SK-N-SH (cell line): ENCODE results near the gene MYO9B. TPM values are rescaled to one million over a fixed set of nuclear protein-coding genes. Genes with fewer than 3 reads are reported as not detected.

ENCODE experiments used
- CTCF ChIA-PET: fragments of 300-600, 350-600 bp; formaldehyde crosslinking; extraction: SDS; loops from one replicate; lab custom pipeline; 2021; lab: Yijun Ruan, JAX
- POLR2A ChIA-PET: fragments of 350-600 bp; sonication (Branson Sonifier 250); formaldehyde crosslinking; extraction: SDS; loops from one replicate; lab custom pipeline; 2020; ENCODE audit warnings: antibody characterized with exemption, inconsistent platforms; lab: Yijun Ruan, JAX
- DNase-seq: peaks from one replicate; pipeline ENCODE4 v3.0.0; 2012
- H2AFZ ChIP-seq: fragments of 200-600 bp; sonication (generic); 2 replicates; pipeline ENCODE4 v1.8.1; 2016; ENCODE audit warnings: antibody characterized with exemption, mild to moderate bottlenecking, low read depth
- H3F3A ChIP-seq: fragments of 200-600 bp; sonication (generic); replicated peaks from 2 replicates; pipeline ENCODE3; 2016; ENCODE audit warnings: antibody characterized with exemption, mild to moderate bottlenecking; ENCODE audit not compliant: insufficient read depth
- H3K27ac ChIP-seq, 2 experiments: fragments of 200-500 bp in 1 of 2; fragments of 200-600 bp in 1 of 2; sonication (Bioruptor generic) in 1 of 2; sonication (generic), shearing (Covaris generic) in 1 of 2; 2 replicates each; pipeline versions ENCODE4 v1.5.1 to v1.6.1; 2014 to 2016; ENCODE audit warnings: low read depth in 2 of 2, inconsistent platforms in 1 of 2, low read length in 1 of 2, mild to moderate bottlenecking in 1 of 2, mixed read lengths in 1 of 2
- H3K27me3 ChIP-seq: fragments of 200-600 bp; sonication (generic), shearing (Covaris generic); 2 replicates; pipeline ENCODE4 v1.6.1; 2016; ENCODE audit warnings: mixed run types; ENCODE audit not compliant: insufficient read depth
- H3K36me3 ChIP-seq, 2 experiments: fragments of 200-500 bp in 1 of 2; fragments of 200-600 bp in 1 of 2; sonication (Bioruptor generic) in 1 of 2; sonication (generic) in 1 of 2; replicated peaks in 1 of 2; 2 replicates each; pipeline versions ENCODE3 to v1.5.1; 2014 to 2016; ENCODE audit warnings: low read length in 1 of 2, mild to moderate bottlenecking in 1 of 2; ENCODE audit not compliant: insufficient read depth in 2 of 2, control insufficient read depth in 1 of 2
- H3K4me1 ChIP-seq, 2 experiments: fragments of 200-500 bp in 1 of 2; fragments of 200-600 bp in 1 of 2; sonication (Bioruptor generic) in 1 of 2; sonication (generic), shearing (Covaris generic) in 1 of 2; 2 replicates each; pipeline versions ENCODE4 v1.5.1 to v1.6.1; 2014 to 2016; ENCODE audit warnings: low read depth in 1 of 2, low read length in 1 of 2, mixed run types in 1 of 2; ENCODE audit not compliant: insufficient read depth in 2 of 2, control insufficient read depth in 1 of 2
- H3K4me2 ChIP-seq: fragments of 200-600 bp; sonication (generic), shearing (Covaris generic); 2 replicates; pipeline ENCODE4 v1.6.1; 2017; ENCODE audit warnings: mixed run types
- H3K4me3 ChIP-seq, 2 experiments: fragments of 200-500 bp in 1 of 2; fragments of 200-600 bp in 1 of 2; sonication (Bioruptor generic) in 1 of 2; sonication (generic), shearing (Covaris generic) in 1 of 2; 2 replicates each; pipeline versions ENCODE4 v1.5.1 to v1.8.1; 2014 to 2016; ENCODE audit warnings: low read depth in 2 of 2, inconsistent platforms in 1 of 2, low read length in 1 of 2, mild to moderate bottlenecking in 1 of 2, mixed read lengths in 1 of 2, moderate library complexity in 1 of 2
- H3K79me2 ChIP-seq: fragments of 200-600 bp; sonication (generic); 2 replicates; pipeline ENCODE4 v1.8.1; 2017; ENCODE audit warnings: mild to moderate bottlenecking; ENCODE audit not compliant: insufficient read depth
- H3K9ac ChIP-seq: fragments of 200-600 bp; sonication (generic); 2 replicates; pipeline ENCODE4 v1.6.1; 2017; ENCODE audit warnings: mixed run types
- H3K9me2 ChIP-seq: fragments of 200-600 bp; sonication (generic); 2 replicates; pipeline ENCODE4 v1.6.1; 2017; ENCODE audit warnings: mixed run types
- H3K9me3 ChIP-seq: fragments of 200-600 bp; sonication (generic); 2 replicates; pipeline ENCODE4 v1.6.1; 2017; ENCODE audit warnings: mixed run types, mild to moderate bottlenecking, moderate library complexity
- H4K20me1 ChIP-seq: fragments of 200-600 bp; sonication (generic); 2 replicates; pipeline ENCODE4 v1.6.1; 2017; ENCODE audit warnings: mild to moderate bottlenecking, mixed run types; ENCODE audit not compliant: insufficient read depth
- EZH2phosphoT487 ChIP-seq: fragments of 200-600 bp; sonication (generic); IDR thresholded peaks from 2 replicates; pipeline ENCODE4 v1.6.1; 2017; ENCODE audit warnings: low read depth, mixed run types, mild to moderate bottlenecking, antibody characterized with exemption, moderate library complexity, borderline replicate concordance
- FOXJ3 ChIP-seq: sonication (generic); formaldehyde crosslinking; IDR thresholded peaks from 2 replicates; pipeline ENCODE4 v1.5.1; 2020; ENCODE audit warnings: mild to moderate bottlenecking, missing genetic modification reagents
- FOXM1 ChIP-seq: IDR thresholded peaks from 2 replicates; pipeline ENCODE4 v1.4.0; 2012; ENCODE audit warnings: low read depth, mild to moderate bottlenecking
- GABPA ChIP-seq: IDR thresholded peaks from 2 replicates; pipeline ENCODE4 v1.4.0; 2012; ENCODE audit warnings: low read depth, mild to moderate bottlenecking
- MEF2A ChIP-seq: IDR thresholded peaks from 2 replicates; pipeline ENCODE4 v1.4.0; 2012; ENCODE audit warnings: low read depth, borderline replicate concordance
- MXI1 ChIP-seq: IDR thresholded peaks from 2 replicates; pipeline ENCODE4 v1.6.1; 2012; ENCODE audit warnings: mild to moderate bottlenecking, low read depth, low read length, improper control_type of control experiment
- POLR2AphosphoS5 ChIP-seq: IDR thresholded peaks from 2 replicates; pipeline ENCODE4 v1.6.1; 2012; ENCODE audit warnings: low read depth, low read length
- SIN3A ChIP-seq: IDR thresholded peaks from 2 replicates; pipeline ENCODE4 v1.6.1; 2012; ENCODE audit warnings: low read depth, mild to moderate bottlenecking, low read length, moderate library complexity, borderline replicate concordance
- TAF1 ChIP-seq: IDR thresholded peaks from 2 replicates; pipeline ENCODE4 v1.6.1; 2012; ENCODE audit warnings: low read depth, mild to moderate bottlenecking, low read length, moderate library complexity, borderline replicate concordance
- YY1 ChIP-seq: IDR thresholded peaks from 2 replicates; pipeline ENCODE4 v1.4.0; 2012; ENCODE audit warnings: low read depth, mild to moderate bottlenecking
- WGBS: methylation state at CpG from one replicate; pipeline ENCODE4 v1.1.6; 2017; ENCODE audit warnings: low lambda C conversion rate; 5-methylcytosine and 5-hydroxymethylcytosine counted together
- polyA plus RNA-seq, 3 experiments: library from polyadenylated mRNA; depleted of rRNA; stranded (reverse); fragments of >200 nt; gene quantifications; 2 replicates each; pipeline ENCODE4 v1.2.3, GENCODE V29; 2012
- TF ChIP-seq, protein P1 (sequence below): IDR thresholded peaks from 2 replicates; pipeline ENCODE4 v1.4.0; 2012; ENCODE audit warnings: low read depth, borderline replicate concordance

The MYO9B gene
- polyA plus RNA-seq, 1 of the 3 experiments (the other 2 are of a cell fraction): 37.6 TPM

DNA sequence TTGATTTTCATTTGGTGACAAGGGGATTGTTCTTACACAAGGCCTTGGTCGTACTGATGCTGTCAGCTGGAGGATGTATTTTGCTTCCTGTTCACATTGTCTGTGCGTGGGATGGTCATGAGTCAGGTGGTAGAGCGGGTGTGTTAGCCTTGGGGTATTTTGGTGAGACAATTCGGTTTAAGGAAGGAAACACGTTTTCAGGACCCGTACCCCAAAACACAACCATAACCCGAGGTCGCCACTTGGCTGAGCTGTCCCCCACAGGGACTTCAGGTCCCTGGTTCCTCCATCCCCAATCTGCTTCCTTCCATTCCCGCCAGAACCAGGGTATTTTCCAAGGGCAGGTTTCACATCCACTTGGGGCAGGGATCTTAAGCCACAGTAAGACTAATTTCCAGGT, 15.0 kb downstream of the MYO9B start:
- Histone ChIP-seq H3K27me3 (no peaks in the 10 kb centered on the region), H2AFZ (no peak overlapping the region), H3K36me3 (peaks cover 0 to 7% of the 10 kb centered on the region in 2 experiments), H4K20me1 (peaks cover 34% of the 10 kb centered on the region; the same call in 1 of the 2 replicates)
- DNase-seq: no peak
- WGBS: 86% methylated on average over 4 of the region's 9 CpGs
- ChIA-PET POLR2A (no interaction called here), CTCF (interaction anchor here (1.3 to 1.5 kb wide), 3 partner anchors 10 to 35 kb away, joined by 3 to 4 read pairs (median 3); no protein-coding TSS in a partner anchor)
- no peak for TF ChIP-seq FOXJ3 (CRISPR knock-in tag)
- TF ChIP-seq MEF2A: no peak
- TF ChIP-seq MXI1: no peak
- TF ChIP-seq SIN3A: no peak
- TF ChIP-seq EZH2phosphoT487: no peak
- TF ChIP-seq FOXM1: no peak
- TF ChIP-seq POLR2AphosphoS5: no peak
- no peak for TF ChIP-seq TAF1
- TF ChIP-seq, protein P1, sequence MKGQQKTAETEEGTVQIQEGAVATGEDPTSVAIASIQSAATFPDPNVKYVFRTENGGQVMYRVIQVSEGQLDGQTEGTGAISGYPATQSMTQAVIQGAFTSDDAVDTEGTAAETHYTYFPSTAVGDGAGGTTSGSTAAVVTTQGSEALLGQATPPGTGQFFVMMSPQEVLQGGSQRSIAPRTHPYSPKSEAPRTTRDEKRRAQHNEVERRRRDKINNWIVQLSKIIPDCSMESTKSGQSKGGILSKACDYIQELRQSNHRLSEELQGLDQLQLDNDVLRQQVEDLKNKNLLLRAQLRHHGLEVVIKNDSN: no peak
- no peak for TF ChIP-seq GABPA
- TF ChIP-seq, all 33 proteins: peak for 0
- peaks cover 99% of the 10 kb centered on the region for H3K79me2 ChIP-seq
- H3K9ac ChIP-seq: 0 out of 2 replicates have a peak overlapping the region, but pooled peaks have one; percentile 37
- H3K4me3 ChIP-seq: no peak overlapping the region
- H3F3A ChIP-seq: peaks cover 33% of the 10 kb centered on the region
- no peaks in the 10 kb centered on the region for H3K9me3 ChIP-seq
- no peaks in the 10 kb centered on the region for H3K9me2 ChIP-seq
- H3K4me1 ChIP-seq: peaks cover 0 to 5% of the 10 kb centered on the region in 2 experiments; a peak in 2 of 4 replicates
- peak overlapping the region in 1 of 2 experiments; percentile 90; a peak in 2 of 4 replicates for H3K27ac ChIP-seq
- 0 out of 2 replicates have a peak overlapping the region, but pooled peaks have one; percentile 50 for H3K4me2 ChIP-seq

DNA sequence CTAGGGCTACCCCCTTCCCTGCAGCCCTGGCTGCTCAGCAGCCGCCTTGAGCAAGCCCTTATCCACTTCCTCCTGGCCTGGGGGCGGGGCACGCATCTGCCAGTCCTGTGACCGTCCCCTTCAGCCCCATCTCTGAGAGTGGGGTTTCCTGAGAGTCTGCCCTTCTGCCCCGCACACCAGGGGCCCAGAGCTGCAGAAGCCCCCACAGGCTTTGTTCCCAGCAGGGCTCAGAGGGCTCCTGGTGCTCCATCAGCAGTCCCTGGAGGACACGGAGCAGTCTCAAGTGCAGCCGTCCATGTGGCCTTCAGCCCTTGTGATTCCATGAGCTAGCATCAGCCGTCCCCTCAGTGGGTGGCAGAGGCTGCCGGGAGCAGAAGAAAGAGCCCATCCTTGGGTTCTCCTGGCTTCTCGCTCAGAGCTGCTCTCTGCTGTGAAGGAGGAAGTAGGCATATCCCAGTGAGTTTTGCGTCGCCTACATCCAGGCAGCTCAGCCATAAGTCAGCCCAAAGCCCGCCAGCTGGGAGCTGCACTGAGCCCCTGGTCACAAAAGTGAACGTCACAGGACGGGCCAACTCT, 16.3 kb downstream of the MYO9B start:
- peaks cover 0 to 7% of the 10 kb centered on the region in 2 experiments for H3K36me3 ChIP-seq
- no peak for TF ChIP-seq YY1
- H3K4me3 ChIP-seq: no peak overlapping the region
- DNase-seq: no peak
- H3K9ac ChIP-seq: no peak overlapping the region
- peaks cover 99% of the 10 kb centered on the region for H3K79me2 ChIP-seq
- WGBS: 84% methylated on average over 7 of the region's 15 CpGs
- no peak overlapping the region for H2AFZ ChIP-seq
- H3K9me3 ChIP-seq: no peaks in the 10 kb centered on the region
- H4K20me1 ChIP-seq: peaks cover 33% of the 10 kb centered on the region; the same call in 1 of the 2 replicates
- H3K27me3 ChIP-seq: no peaks in the 10 kb centered on the region
- no peaks in the 10 kb centered on the region for H3K9me2 ChIP-seq
- peaks cover 32% of the 10 kb centered on the region for H3F3A ChIP-seq
- no peak overlapping the region for H3K27ac ChIP-seq
- CTCF ChIA-PET: interaction anchor here (1.3 kb wide), 1 partner anchor 26 kb away, joined by 3 read pairs; no protein-coding TSS in a partner anchor
- H3K4me2 ChIP-seq: no peak overlapping the region
- POLR2A ChIA-PET: no interaction called here
- H3K4me1 ChIP-seq: peaks cover 0 to 5% of the 10 kb centered on the region in 2 experiments; a peak in 2 of 4 replicates
